ENCODE results near the gene NPBWR2.

DNA sequence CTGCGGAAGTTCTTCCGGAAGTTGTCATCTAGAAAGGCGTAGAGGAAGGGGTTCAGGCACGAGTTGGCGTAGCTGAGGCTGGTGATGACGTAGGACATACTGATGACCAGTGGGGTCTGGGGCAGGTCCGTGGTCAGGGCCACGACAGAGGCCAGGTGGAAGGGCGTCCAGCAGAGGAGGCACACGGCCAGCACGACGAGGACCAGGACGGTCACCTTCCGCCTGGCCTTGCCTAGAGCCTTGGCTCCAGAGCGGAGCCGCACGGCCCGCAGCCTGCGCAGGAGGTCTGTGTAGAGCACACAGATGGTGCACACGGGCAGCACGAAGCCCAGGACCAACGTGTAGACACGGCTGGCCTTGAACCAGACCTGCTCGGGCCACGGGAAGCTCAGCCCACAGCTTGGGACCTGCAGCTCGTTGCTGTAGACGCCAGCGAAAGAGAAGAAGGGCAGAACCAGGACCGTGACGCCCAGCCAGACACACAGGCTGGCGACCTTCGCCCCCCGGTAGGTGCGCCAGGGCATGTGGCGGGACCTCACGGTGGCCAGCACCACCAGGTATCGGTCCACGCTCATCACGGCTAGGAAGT is 1.4 kb downstream of the NPBWR2 start:
- TF ChIP-seq SP1 (IDR thresholded peaks at IDR 0.05; ENCODE audit: low read depth), result no peak
- no peak for TF ChIP-seq RAD21 (IDR thresholded peaks at IDR 0.05; ENCODE audit: low read depth)
- TF ChIP-seq, protein P1, sequence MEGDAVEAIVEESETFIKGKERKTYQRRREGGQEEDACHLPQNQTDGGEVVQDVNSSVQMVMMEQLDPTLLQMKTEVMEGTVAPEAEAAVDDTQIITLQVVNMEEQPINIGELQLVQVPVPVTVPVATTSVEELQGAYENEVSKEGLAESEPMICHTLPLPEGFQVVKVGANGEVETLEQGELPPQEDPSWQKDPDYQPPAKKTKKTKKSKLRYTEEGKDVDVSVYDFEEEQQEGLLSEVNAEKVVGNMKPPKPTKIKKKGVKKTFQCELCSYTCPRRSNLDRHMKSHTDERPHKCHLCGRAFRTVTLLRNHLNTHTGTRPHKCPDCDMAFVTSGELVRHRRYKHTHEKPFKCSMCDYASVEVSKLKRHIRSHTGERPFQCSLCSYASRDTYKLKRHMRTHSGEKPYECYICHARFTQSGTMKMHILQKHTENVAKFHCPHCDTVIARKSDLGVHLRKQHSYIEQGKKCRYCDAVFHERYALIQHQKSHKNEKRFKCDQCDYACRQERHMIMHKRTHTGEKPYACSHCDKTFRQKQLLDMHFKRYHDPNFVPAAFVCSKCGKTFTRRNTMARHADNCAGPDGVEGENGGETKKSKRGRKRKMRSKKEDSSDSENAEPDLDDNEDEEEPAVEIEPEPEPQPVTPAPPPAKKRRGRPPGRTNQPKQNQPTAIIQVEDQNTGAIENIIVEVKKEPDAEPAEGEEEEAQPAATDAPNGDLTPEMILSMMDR (IDR thresholded peaks at IDR 0.05 in 2 of 3, conservative IDR thresholded peaks at IDR 0.05 in 1 of 3; ENCODE audit: borderline replicate concordance in 1 of 3, insufficient read depth in 1 of 3, low read depth in 2 of 3, low read length in 2 of 3), result no peak
- no peak for TF ChIP-seq POLR2AphosphoS5 (IDR thresholded peaks at IDR 0.05; ENCODE audit: low read depth, low read length)
